ENCODE data around the gene LHX3. TPM values are rescaled to one million over a fixed set of nuclear protein-coding genes. Genes with fewer than 3 reads are reported as not detected.

The LHX3 gene
- total and polyA plus RNA-seq, 2 donors (not counting 1 experiment from before 2014, with no cell fraction given): not detected

DNA sequence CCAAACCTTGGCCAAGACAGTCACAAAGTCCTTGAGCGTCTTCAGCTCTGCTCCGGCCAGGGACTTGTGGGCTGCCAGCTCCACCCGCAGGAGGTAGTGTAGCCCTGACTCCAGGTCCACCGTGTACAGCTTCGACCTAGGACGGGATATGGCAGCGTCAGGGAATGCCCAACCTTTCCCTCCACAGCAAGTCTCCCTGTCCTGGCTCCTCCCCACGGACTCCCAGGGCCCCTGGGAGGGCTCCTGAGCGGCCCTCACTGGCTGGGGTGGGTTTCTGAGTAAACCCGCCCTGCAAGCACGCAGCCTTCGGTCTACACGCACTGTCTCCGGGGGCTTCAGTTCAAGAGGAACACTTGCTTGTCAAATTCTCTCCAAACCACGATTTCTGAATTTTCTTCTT lies 13.7 kb upstream of the LHX3 start:
- H3K4me1 ChIP-seq (ENCODE audit: control insufficient read depth, extremely low read depth, insufficient read depth, low read length): no peaks in the 10 kb centered on the region
- no peaks in the 10 kb centered on the region for H3K27me3 ChIP-seq (ENCODE audit: control insufficient read depth, insufficient read depth, low read length)
- H2AFZ ChIP-seq (ENCODE audit: low read length): no peak overlapping the region
- H3K79me2 ChIP-seq (ENCODE audit: control insufficient read depth, insufficient read depth, low read length): no peaks in the 10 kb centered on the region
- H3K36me3 ChIP-seq (ENCODE audit: control insufficient read depth, insufficient read depth, low read length): peaks cover 5% of the 10 kb centered on the region
- H3K4me2 ChIP-seq (ENCODE audit: extremely low read depth, insufficient read depth, low read length): no peak overlapping the region
- H3K27ac ChIP-seq (ENCODE audit: insufficient read depth, low read length): no peak overlapping the region
- no peaks in the 10 kb centered on the region for H3K9me3 ChIP-seq (ENCODE audit: control insufficient read depth, insufficient read depth, low read depth, low read length)
- TF ChIP-seq, protein P1, sequence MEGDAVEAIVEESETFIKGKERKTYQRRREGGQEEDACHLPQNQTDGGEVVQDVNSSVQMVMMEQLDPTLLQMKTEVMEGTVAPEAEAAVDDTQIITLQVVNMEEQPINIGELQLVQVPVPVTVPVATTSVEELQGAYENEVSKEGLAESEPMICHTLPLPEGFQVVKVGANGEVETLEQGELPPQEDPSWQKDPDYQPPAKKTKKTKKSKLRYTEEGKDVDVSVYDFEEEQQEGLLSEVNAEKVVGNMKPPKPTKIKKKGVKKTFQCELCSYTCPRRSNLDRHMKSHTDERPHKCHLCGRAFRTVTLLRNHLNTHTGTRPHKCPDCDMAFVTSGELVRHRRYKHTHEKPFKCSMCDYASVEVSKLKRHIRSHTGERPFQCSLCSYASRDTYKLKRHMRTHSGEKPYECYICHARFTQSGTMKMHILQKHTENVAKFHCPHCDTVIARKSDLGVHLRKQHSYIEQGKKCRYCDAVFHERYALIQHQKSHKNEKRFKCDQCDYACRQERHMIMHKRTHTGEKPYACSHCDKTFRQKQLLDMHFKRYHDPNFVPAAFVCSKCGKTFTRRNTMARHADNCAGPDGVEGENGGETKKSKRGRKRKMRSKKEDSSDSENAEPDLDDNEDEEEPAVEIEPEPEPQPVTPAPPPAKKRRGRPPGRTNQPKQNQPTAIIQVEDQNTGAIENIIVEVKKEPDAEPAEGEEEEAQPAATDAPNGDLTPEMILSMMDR (conservative IDR thresholded peaks at IDR 0.05 in 1 of 2, IDR thresholded peaks at IDR 0.05 in 1 of 2; ENCODE audit: low read depth in 1 of 2, low read length in 2 of 2): no peak
- DNase-seq (ENCODE audit: low read depth in 2 of 2): no peak
- H4K20me1 ChIP-seq (ENCODE audit: control insufficient read depth, extremely low read depth, insufficient read depth, low read length): no peaks in the 10 kb centered on the region
- no peak overlapping the region for H3K9ac ChIP-seq (ENCODE audit: insufficient read depth, low read length)
- H3K4me3 ChIP-seq (replicated peaks in 1 of 4; ENCODE audit: control extremely low read depth in 1 of 4, insufficient read depth in 1 of 4, low read depth in 3 of 4, low read length in 4 of 4): no peak overlapping the region

DNA sequence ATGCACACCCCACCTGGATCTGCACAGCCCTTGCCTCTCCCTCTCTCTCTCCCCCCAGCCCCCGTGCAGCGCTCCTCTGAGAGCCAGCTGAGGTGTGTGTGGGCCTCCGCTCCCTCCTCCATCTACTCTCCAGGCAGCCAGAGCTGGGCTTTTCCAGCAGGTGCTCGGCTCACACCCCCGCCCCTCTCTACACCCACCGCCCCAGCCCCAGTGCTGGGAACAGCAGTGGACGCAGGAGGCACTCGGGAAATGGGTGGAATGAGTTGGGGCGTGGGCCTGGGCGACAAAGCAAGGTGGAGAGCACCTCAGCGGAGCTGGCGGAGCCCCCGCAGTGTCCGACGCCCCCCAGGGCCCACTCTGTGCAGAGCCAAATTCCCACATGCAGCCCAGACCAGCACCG lies 13.3 kb upstream of the LHX3 start:
- Histone ChIP-seq H3K9me3 (ENCODE audit: control insufficient read depth, insufficient read depth, low read depth, low read length) (no peaks in the 10 kb centered on the region), H3K27ac (ENCODE audit: insufficient read depth, low read length) (no peak overlapping the region), H3K4me2 (ENCODE audit: extremely low read depth, insufficient read depth, low read length) (no peak overlapping the region), H3K9ac (ENCODE audit: insufficient read depth, low read length) (no peak overlapping the region), H3K79me2 (ENCODE audit: control insufficient read depth, insufficient read depth, low read length) (no peaks in the 10 kb centered on the region), H3K4me1 (ENCODE audit: control insufficient read depth, extremely low read depth, insufficient read depth, low read length) (no peaks in the 10 kb centered on the region), H4K20me1 (ENCODE audit: control insufficient read depth, extremely low read depth, insufficient read depth, low read length) (no peaks in the 10 kb centered on the region), H3K27me3 (ENCODE audit: control insufficient read depth, insufficient read depth, low read length) (no peaks in the 10 kb centered on the region), H3K4me3 (replicated peaks in 1 of 4; ENCODE audit: control extremely low read depth in 1 of 4, insufficient read depth in 1 of 4, low read depth in 3 of 4, low read length in 4 of 4) (no peak overlapping the region), H2AFZ (ENCODE audit: low read length) (no peak overlapping the region), H3K36me3 (ENCODE audit: control insufficient read depth, insufficient read depth, low read length) (peaks cover 4% of the 10 kb centered on the region)
- no peak for TF ChIP-seq EZH2 (IDR thresholded peaks at IDR 0.05; ENCODE audit: low read length, missing control alignments)
- TF ChIP-seq, protein P1 (conservative IDR thresholded peaks at IDR 0.05 in 1 of 2, IDR thresholded peaks at IDR 0.05 in 1 of 2; ENCODE audit: low read depth in 1 of 2, low read length in 2 of 2): no peak
- DNase-seq (ENCODE audit: low read depth in 2 of 2): no peak

DNA sequence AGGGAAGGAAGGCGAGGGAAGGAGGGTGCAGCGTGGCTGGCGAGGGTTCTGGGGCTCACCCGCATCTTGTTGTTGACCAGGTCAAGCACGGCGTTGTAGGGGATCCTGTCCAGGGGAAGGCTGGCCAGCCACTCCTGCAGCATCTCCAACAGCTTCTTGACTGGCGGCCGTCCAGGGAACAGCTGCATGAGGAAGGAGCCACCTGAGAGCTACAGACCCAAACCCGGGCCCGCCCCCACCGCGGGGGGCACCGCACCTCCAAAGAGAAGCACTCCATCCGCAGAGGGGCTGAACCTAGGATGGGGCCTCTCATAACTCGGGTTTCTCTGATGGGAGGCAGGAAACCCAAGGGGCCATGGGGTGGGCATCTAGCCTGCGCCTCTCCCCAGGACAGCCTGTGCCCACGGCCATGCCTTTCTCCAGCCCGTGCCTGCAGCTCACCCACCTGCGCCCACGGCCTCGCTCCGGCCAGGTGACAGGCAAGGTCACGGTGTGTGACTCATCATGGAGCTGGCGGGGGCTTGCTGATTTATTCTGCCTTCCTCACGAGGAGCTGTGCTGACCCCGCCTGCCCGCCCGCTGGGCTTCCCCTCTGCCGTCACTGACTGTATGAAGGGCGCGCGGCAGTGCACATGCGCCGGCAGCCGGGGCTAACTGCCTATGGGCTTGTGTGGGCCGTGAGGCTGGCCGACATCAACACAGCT lies 11.8 kb upstream of the LHX3 start:
- Histone ChIP-seq H3K9ac (ENCODE audit: insufficient read depth, low read length) (no peak overlapping the region), H4K20me1 (ENCODE audit: control insufficient read depth, extremely low read depth, insufficient read depth, low read length) (no peaks in the 10 kb centered on the region), H3K79me2 (ENCODE audit: control insufficient read depth, insufficient read depth, low read length) (no peaks in the 10 kb centered on the region), H3K27ac (ENCODE audit: insufficient read depth, low read length) (no peak overlapping the region), H3K4me2 (ENCODE audit: extremely low read depth, insufficient read depth, low read length) (no peak overlapping the region), H3K4me1 (ENCODE audit: control insufficient read depth, extremely low read depth, insufficient read depth, low read length) (no peaks in the 10 kb centered on the region), H2AFZ (ENCODE audit: low read length) (no peak overlapping the region), H3K4me3 (replicated peaks in 1 of 4; ENCODE audit: control extremely low read depth in 1 of 4, insufficient read depth in 1 of 4, low read depth in 3 of 4, low read length in 4 of 4) (no peak overlapping the region), H3K9me3 (ENCODE audit: control insufficient read depth, insufficient read depth, low read depth, low read length) (no peaks in the 10 kb centered on the region), H3K27me3 (ENCODE audit: control insufficient read depth, insufficient read depth, low read length) (no peaks in the 10 kb centered on the region), H3K36me3 (ENCODE audit: control insufficient read depth, insufficient read depth, low read length) (peaks cover 4% of the 10 kb centered on the region)
- TF ChIP-seq, protein P1 (conservative IDR thresholded peaks at IDR 0.05 in 1 of 2, IDR thresholded peaks at IDR 0.05 in 1 of 2; ENCODE audit: low read depth in 1 of 2, low read length in 2 of 2): no peak
- no peak for TF ChIP-seq EZH2 (IDR thresholded peaks at IDR 0.05; ENCODE audit: low read length, missing control alignments)
- DNase-seq (ENCODE audit: low read depth in 2 of 2): no peak
